Measurements from ENCODE around the gene MESD. TPM values are rescaled to one million over a fixed set of nuclear protein-coding genes. Genes with fewer than 3 reads are reported as not detected.

Gene MESD
- total RNA-seq, 1 donor from 2014 or later, result 21.9 TPM

DNA sequence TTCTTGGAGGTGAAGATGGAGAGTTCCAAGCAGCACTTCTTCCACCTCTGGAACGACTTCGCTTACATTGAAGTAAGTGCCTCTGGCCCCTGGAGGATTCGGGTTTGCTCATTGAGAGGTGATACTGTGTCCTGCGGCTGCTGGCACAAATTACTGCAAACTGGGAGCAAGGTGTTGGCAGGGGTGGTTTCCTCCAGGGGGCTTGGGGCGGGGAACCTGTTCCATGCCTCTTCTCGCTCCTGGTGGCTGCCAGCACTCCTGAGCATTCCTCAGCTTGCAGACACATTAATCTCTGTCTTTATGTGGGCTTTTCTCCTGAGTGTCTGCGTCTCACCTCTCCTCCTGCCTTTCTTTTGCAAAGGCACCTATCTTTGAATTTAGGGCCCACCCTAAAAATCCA is 47.4 kb downstream of the MESD start:
- H3K4me3 Mint-ChIP-seq (ENCODE audit: unreplicated experiment), result no peak overlapping the region
- no peaks in the 10 kb centered on the region for H3K4me1 Mint-ChIP-seq (ENCODE audit: low read depth, unreplicated experiment)
- H3K36me3 Mint-ChIP-seq (ENCODE audit: unreplicated experiment), result peaks cover 19% of the 10 kb centered on the region
- H3K9me3 Mint-ChIP-seq (ENCODE audit: unreplicated experiment), result peaks cover 2% of the 10 kb centered on the region
- no peak overlapping the region for H3K27ac Mint-ChIP-seq (ENCODE audit: unreplicated experiment)
- no peak for DNase-seq
- no peaks in the 10 kb centered on the region for H3K27me3 Mint-ChIP-seq (ENCODE audit: unreplicated experiment)
- TF ChIP-seq, protein P1, sequence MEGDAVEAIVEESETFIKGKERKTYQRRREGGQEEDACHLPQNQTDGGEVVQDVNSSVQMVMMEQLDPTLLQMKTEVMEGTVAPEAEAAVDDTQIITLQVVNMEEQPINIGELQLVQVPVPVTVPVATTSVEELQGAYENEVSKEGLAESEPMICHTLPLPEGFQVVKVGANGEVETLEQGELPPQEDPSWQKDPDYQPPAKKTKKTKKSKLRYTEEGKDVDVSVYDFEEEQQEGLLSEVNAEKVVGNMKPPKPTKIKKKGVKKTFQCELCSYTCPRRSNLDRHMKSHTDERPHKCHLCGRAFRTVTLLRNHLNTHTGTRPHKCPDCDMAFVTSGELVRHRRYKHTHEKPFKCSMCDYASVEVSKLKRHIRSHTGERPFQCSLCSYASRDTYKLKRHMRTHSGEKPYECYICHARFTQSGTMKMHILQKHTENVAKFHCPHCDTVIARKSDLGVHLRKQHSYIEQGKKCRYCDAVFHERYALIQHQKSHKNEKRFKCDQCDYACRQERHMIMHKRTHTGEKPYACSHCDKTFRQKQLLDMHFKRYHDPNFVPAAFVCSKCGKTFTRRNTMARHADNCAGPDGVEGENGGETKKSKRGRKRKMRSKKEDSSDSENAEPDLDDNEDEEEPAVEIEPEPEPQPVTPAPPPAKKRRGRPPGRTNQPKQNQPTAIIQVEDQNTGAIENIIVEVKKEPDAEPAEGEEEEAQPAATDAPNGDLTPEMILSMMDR (IDR thresholded peaks at IDR 0.05; ENCODE audit: partially characterized antibody, unreplicated experiment), result no peak

DNA sequence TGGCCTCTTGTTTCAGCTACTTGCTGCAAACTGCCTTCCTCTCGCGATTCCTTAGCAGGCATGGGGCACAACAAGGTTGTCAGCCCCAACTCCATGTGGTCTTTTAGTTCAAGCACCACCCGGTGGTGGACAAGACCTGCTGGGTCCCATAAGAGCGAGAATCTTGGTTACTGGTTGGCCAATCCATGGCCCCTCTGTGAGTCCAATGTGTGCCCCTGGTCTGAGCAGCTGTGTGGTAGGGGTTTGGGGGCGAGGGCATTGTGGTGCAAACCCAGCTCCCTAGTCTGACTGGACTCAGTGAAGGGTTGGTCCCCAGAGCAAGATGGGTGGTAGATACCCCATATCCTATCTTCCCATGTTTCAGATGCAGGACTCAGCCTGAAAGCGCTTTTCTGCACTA is 48.8 kb downstream of the MESD start:
- peaks cover 2% of the 10 kb centered on the region for H3K9me3 Mint-ChIP-seq (ENCODE audit: unreplicated experiment)
- peaks cover 16% of the 10 kb centered on the region for H3K36me3 Mint-ChIP-seq (ENCODE audit: unreplicated experiment)
- TF ChIP-seq, protein P1 (IDR thresholded peaks at IDR 0.05; ENCODE audit: partially characterized antibody, unreplicated experiment), result no peak
- no peak overlapping the region for H3K27ac Mint-ChIP-seq (ENCODE audit: unreplicated experiment)
- no peak overlapping the region for H3K4me3 Mint-ChIP-seq (ENCODE audit: unreplicated experiment)
- H3K4me1 Mint-ChIP-seq (ENCODE audit: low read depth, unreplicated experiment), result peaks cover 2% of the 10 kb centered on the region
- DNase-seq, result no peak
- no peaks in the 10 kb centered on the region for H3K27me3 Mint-ChIP-seq (ENCODE audit: unreplicated experiment)

DNA sequence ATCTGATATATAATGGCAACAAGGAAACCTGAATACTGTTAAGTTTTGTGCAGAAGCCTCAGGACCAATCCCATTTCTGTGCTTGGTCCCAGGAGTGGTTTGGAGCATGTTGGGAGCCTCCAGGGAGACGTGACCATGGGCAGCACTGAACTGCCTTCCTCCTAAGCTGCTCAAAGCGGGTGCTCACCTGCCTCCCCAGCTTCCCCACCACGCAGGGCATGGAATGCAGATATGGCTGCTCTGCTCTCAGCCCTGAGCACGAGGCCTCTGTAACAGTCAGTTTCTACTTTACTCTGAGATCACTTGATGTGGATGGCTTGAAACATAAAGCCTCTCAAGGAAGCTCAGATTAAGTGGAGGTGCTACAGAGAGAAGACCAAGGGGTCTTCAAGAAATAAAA is 49.3 kb downstream of the MESD start:
- H3K36me3 Mint-ChIP-seq (ENCODE audit: unreplicated experiment), result peaks cover 16% of the 10 kb centered on the region
- DNase-seq, result no peak

DNA sequence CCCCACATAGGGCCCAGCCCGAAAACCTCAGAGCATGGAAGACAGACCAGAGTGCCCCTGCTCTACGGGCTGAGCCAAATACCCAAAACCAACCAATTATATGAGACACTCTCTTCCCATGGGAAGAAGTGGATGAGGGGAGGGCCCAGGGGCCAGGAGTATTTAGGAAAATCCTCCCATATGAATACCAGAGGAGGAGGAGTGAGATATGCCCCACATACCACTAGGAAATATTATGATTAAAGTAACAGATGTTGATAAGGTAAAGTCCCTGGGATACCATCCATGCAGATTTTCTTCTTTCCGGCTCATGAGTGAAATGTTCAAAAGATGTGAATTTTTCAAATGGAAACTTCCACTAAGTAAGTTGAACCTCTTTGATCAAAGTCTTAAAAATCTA is 50.4 kb downstream of the MESD start:
- H3K27me3 Mint-ChIP-seq (ENCODE audit: unreplicated experiment), result no peaks in the 10 kb centered on the region
- no peak for DNase-seq
- no peak overlapping the region for H3K27ac Mint-ChIP-seq (ENCODE audit: unreplicated experiment)
- TF ChIP-seq, protein P1 (IDR thresholded peaks at IDR 0.05; ENCODE audit: partially characterized antibody, unreplicated experiment), result no peak
- peaks cover 6% of the 10 kb centered on the region for H3K4me1 Mint-ChIP-seq (ENCODE audit: low read depth, unreplicated experiment)
- H3K9me3 Mint-ChIP-seq (ENCODE audit: unreplicated experiment), result peaks cover 2% of the 10 kb centered on the region
- no peak overlapping the region for H3K4me3 Mint-ChIP-seq (ENCODE audit: unreplicated experiment)
- H3K36me3 Mint-ChIP-seq (ENCODE audit: unreplicated experiment), result peaks cover 16% of the 10 kb centered on the region

More for the DNA sequence above, 49.3 kb downstream of the MESD start:
- H3K27me3 Mint-ChIP-seq (ENCODE audit: unreplicated experiment), result no peaks in the 10 kb centered on the region
- peaks cover 2% of the 10 kb centered on the region for H3K9me3 Mint-ChIP-seq (ENCODE audit: unreplicated experiment)
- H3K27ac Mint-ChIP-seq (ENCODE audit: unreplicated experiment), result no peak overlapping the region
- no peak overlapping the region for H3K4me3 Mint-ChIP-seq (ENCODE audit: unreplicated experiment)
- H3K4me1 Mint-ChIP-seq (ENCODE audit: low read depth, unreplicated experiment), result peaks cover 2% of the 10 kb centered on the region
- TF ChIP-seq, protein P1 (IDR thresholded peaks at IDR 0.05; ENCODE audit: partially characterized antibody, unreplicated experiment), result no peak

DNA sequence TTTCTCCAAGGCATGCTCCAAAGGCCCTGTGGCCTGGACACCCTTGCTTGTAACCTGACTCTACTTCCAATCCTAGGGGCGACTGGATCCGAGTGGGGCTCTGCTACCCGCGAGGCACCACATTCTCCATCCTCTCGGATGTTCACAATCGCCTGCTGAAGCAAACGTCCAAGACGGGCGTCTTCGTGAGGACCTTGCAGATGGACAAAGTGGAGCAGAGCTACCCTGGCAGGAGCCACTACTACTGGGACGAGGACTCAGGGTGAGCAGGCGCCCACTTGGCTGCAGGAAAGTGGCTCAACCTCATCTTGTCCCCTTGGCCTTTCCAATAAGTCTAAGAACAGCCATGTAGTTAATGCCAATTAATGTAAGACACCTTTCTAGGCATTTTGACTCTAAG is 51.9 kb downstream of the MESD start:
- H3K27ac Mint-ChIP-seq (ENCODE audit: unreplicated experiment), result no peak overlapping the region
- no peak for DNase-seq
- H3K4me1 Mint-ChIP-seq (ENCODE audit: low read depth, unreplicated experiment), result peaks cover 6% of the 10 kb centered on the region

More for the DNA sequence above, 51.9 kb downstream of the MESD start:
- TF ChIP-seq, protein P1 (IDR thresholded peaks at IDR 0.05; ENCODE audit: partially characterized antibody, unreplicated experiment), result no peak
- Mint-ChIP-seq H3K27me3 (ENCODE audit: unreplicated experiment) (no peaks in the 10 kb centered on the region), H3K4me3 (ENCODE audit: unreplicated experiment) (no peak overlapping the region), H3K36me3 (ENCODE audit: unreplicated experiment) (peaks cover 10% of the 10 kb centered on the region), H3K9me3 (ENCODE audit: unreplicated experiment) (peaks cover 2% of the 10 kb centered on the region)
